H1 (cell line): Measurements from ENCODE around the gene TNS3. TPM values are rescaled to one million over a fixed set of nuclear protein-coding genes. Genes with fewer than 3 reads are reported as not detected.
"Not testable (repeated sequence)": the region's sequence is repeated elsewhere in the genome, so short reads cannot be mapped to it uniquely, and the experiment has no call there.

Experiments used
- CTCF ChIA-PET: fragments of 300-600 bp; sonication (Branson Sonifier 250); formaldehyde crosslinking; loops from one replicate; lab custom pipeline; 2021; ENCODE audit not compliant: partially characterized antibody; lab: Charles Lee
- POLR2A ChIA-PET: fragments of 300-600 bp; sonication (Branson Sonifier 250); formaldehyde crosslinking; loops from one replicate; lab custom pipeline; 2021; ENCODE audit warnings: inconsistent platforms; ENCODE audit not compliant: partially characterized antibody; lab: Charles Lee
- DNase-seq, 2 experiments: peaks; one replicate each; pipeline versions ENCODE4 v3.0.0 to v3.0.0-alpha.2; 2010 to 2022; ENCODE audit warnings: low spot score in 2 of 2, low read depth in 1 of 2, mixed read lengths in 1 of 2
- FAIRE-seq: peaks from 2 replicates; lab custom pipeline; 2011; peaks lifted over from hg19 to GRCh38; lab: Jason Lieb, UNC
- H2AFZ ChIP-seq: 2 replicates; pipeline ENCODE4 v1.8.1; 2012; ENCODE audit warnings: low read length, inconsistent platforms
- H2AK5ac ChIP-seq: 2 replicates; pipeline ENCODE4 v1.6.1; 2013; ENCODE audit warnings: low read depth, low read length
- H2BK120ac ChIP-seq: replicated peaks from 2 replicates; pipeline ENCODE3; 2013; ENCODE audit warnings: low read depth, low read length, inconsistent platforms
- H2BK12ac ChIP-seq: 2 replicates; pipeline ENCODE4 v1.6.1; 2013; ENCODE audit warnings: low read depth, low read length
- H2BK15ac ChIP-seq: 2 replicates; pipeline ENCODE4 v1.6.1; 2013; ENCODE audit warnings: low read length
- H2BK20ac ChIP-seq: 2 replicates; pipeline ENCODE4 v1.6.1; 2013; ENCODE audit warnings: low read length
- H2BK5ac ChIP-seq: 2 replicates; pipeline ENCODE4 v1.6.1; 2013; ENCODE audit warnings: low read depth, low read length
- H3K14ac ChIP-seq: 2 replicates; pipeline ENCODE4 v1.6.1; 2013; ENCODE audit warnings: inconsistent platforms; ENCODE audit not compliant: insufficient read length
- H3K18ac ChIP-seq: 2 replicates; pipeline ENCODE4 v1.6.1; 2013; ENCODE audit warnings: low read length; ENCODE audit errors: extremely low read depth
- H3K23ac ChIP-seq: 2 replicates; pipeline ENCODE4 v1.6.1; 2013; ENCODE audit warnings: inconsistent platforms; ENCODE audit not compliant: insufficient read length
- H3K23me2 ChIP-seq: 2 replicates; pipeline ENCODE4 v1.6.1; 2013; ENCODE audit warnings: low read depth, low read length
- H3K27ac ChIP-seq: 2 replicates; pipeline ENCODE4 v1.6.1; 2011; ENCODE audit warnings: low read depth, low read length, inconsistent platforms
- H3K27me3 ChIP-seq, 4 experiments: replicated peaks in 1 of 4; 1 replicate in 1 of 4; 2 replicates in 3 of 4; pipeline versions ENCODE4 v1.6.1 to v1.8.1; 2011 to 2013; ENCODE audit warnings: low read length in 3 of 4, mild to moderate bottlenecking in 3 of 4, inconsistent platforms in 2 of 4, mixed read lengths in 2 of 4, moderate library complexity in 1 of 4; ENCODE audit not compliant: control insufficient read depth in 3 of 4, insufficient read depth in 3 of 4; ENCODE audit errors: extremely low read depth in 1 of 4
- H3K36me3 ChIP-seq, 4 experiments: 2 replicates each; pipeline versions ENCODE4 v1.6.1 to v1.8.1; 2011 to 2013; ENCODE audit warnings: mild to moderate bottlenecking in 4 of 4, low read length in 3 of 4, moderate library complexity in 2 of 4, control low read depth in 1 of 4, inconsistent platforms in 1 of 4; ENCODE audit not compliant: insufficient read depth in 4 of 4, control insufficient read depth in 2 of 4
- H3K4ac ChIP-seq: replicated peaks from 2 replicates; pipeline ENCODE3; 2013; ENCODE audit warnings: low read length, low read depth, mixed read lengths, inconsistent platforms; ENCODE audit not compliant: insufficient read length
- H3K4me1 ChIP-seq, 4 experiments: replicated peaks in 1 of 4; 1 replicate in 1 of 4; 2 replicates in 3 of 4; pipeline versions ENCODE4 v1.6.1 to v1.8.1; 2011 to 2013; ENCODE audit warnings: low read length in 3 of 4, inconsistent platforms in 2 of 4, mixed read lengths in 1 of 4; ENCODE audit not compliant: insufficient read depth in 4 of 4, control insufficient read depth in 3 of 4
- H3K4me2 ChIP-seq, 2 experiments: 2 replicates each; pipeline versions ENCODE4 v1.6.1 to v1.8.1; 2011 to 2013; ENCODE audit warnings: low read depth in 2 of 2, low read length in 2 of 2, control low read depth in 1 of 2, inconsistent platforms in 1 of 2, mild to moderate bottlenecking in 1 of 2; ENCODE audit not compliant: insufficient read depth in 1 of 2
- H3K4me3 ChIP-seq, 4 experiments: fragments of 200-600, 300-600 bp in 1 of 4; sonication (generic), shearing (Covaris generic), sonication (Bioruptor Twin) in 1 of 4; 2 replicates each; pipeline versions ENCODE4 v1.5.1 to v1.8.1; 2011 to 2016; ENCODE audit warnings: low read length in 4 of 4, low read depth in 3 of 4, control low read depth in 2 of 4, inconsistent platforms in 2 of 4, mild to moderate bottlenecking in 2 of 4, mixed read lengths in 1 of 4, moderate library complexity in 1 of 4; ENCODE audit not compliant: insufficient read depth in 2 of 4; ENCODE audit errors: extremely low read depth in 1 of 4
- H3K56ac ChIP-seq: replicated peaks from 2 replicates; pipeline ENCODE3; 2013; ENCODE audit warnings: low read depth, mild to moderate bottlenecking, mixed read lengths, low read length, inconsistent platforms; ENCODE audit not compliant: insufficient read length
- H3K79me1 ChIP-seq: 2 replicates; pipeline ENCODE4 v1.6.1; 2013; ENCODE audit warnings: low read depth, low read length, control low read depth
- H3K79me2 ChIP-seq, 2 experiments: 2 replicates each; pipeline versions ENCODE4 v1.6.1 to v1.8.1; 2012 to 2013; ENCODE audit warnings: low read length in 2 of 2, mild to moderate bottlenecking in 2 of 2, inconsistent platforms in 1 of 2; ENCODE audit not compliant: insufficient read depth in 2 of 2, control insufficient read depth in 1 of 2
- H3K9ac ChIP-seq, 4 experiments: replicated peaks in 1 of 4; 1 replicate in 1 of 4; 2 replicates in 3 of 4; pipeline versions ENCODE4 v1.6.1 to v1.8.1; 2011 to 2013; ENCODE audit warnings: low read depth in 3 of 4, low read length in 3 of 4, control low read depth in 2 of 4, mild to moderate bottlenecking in 2 of 4, moderate library complexity in 2 of 4, inconsistent platforms in 1 of 4; ENCODE audit errors: extremely low read depth in 1 of 4
- H3K9me3 ChIP-seq, 2 experiments: 2 replicates each; pipeline versions ENCODE4 v1.6.1 to v1.8.1; 2012 to 2013; ENCODE audit warnings: mild to moderate bottlenecking in 2 of 2, moderate library complexity in 2 of 2, control low read depth in 1 of 2, inconsistent platforms in 1 of 2, low read depth in 1 of 2, low read length in 1 of 2, mixed read lengths in 1 of 2; ENCODE audit not compliant: insufficient read depth in 2 of 2
- H4K20me1 ChIP-seq, 2 experiments: replicated peaks in 1 of 2; 2 replicates each; pipeline versions ENCODE3 to v1.8.1; 2011 to 2013; ENCODE audit warnings: inconsistent platforms in 2 of 2, low read length in 2 of 2, mild to moderate bottlenecking in 1 of 2; ENCODE audit not compliant: insufficient read depth in 2 of 2, control insufficient read depth in 1 of 2
- H4K5ac ChIP-seq: 2 replicates; pipeline ENCODE4 v1.6.1; 2013; ENCODE audit warnings: low read length, low read depth, mixed read lengths, inconsistent platforms; ENCODE audit not compliant: insufficient read length
- H4K8ac ChIP-seq: 2 replicates; pipeline ENCODE4 v1.8.0; 2013; ENCODE audit warnings: mild to moderate bottlenecking, moderate library complexity, low read length, inconsistent platforms; ENCODE audit not compliant: insufficient read depth; ENCODE audit errors: extremely low read depth
- H4K91ac ChIP-seq: replicated peaks from 2 replicates; pipeline ENCODE3; 2013; ENCODE audit warnings: low read length, mixed read lengths, inconsistent platforms; ENCODE audit not compliant: insufficient read length
- WGBS, 2 experiments: shearing (Covaris generic) in 1 of 2; methylation state at CpG; one replicate each; pipeline versions ENCODE4 v1.1.6 to v1.1.7; 2013 to 2015; ENCODE audit warnings: low lambda C conversion rate in 2 of 2, mixed read lengths in 2 of 2, inconsistent platforms in 1 of 2, low coverage in 1 of 2, missing lambda C conversion rate in 1 of 2; ENCODE audit not compliant: insufficient replicate concordance in 2 of 2, insufficient coverage in 1 of 2, insufficient read length in 1 of 2; ENCODE audit errors: extremely low coverage in 1 of 2, missing lambda C conversion rate in 1 of 2; 5-methylcytosine and 5-hydroxymethylcytosine counted together
- polyA plus RNA-seq, 7 experiments: library from polyadenylated mRNA; depleted of rRNA in 3 of 7; stranded (reverse) in 5 of 7; unstranded in 2 of 7; fragments of >200 nt in 5 of 7; fragments of 200-250 nt in 2 of 7; gene quantifications; 1 replicate in 5 of 7; 2 replicates in 1 of 7; 4 replicates in 1 of 7; pipeline versions ENCODE4 v1.2.1 to v1.2.3, GENCODE V29; 2011 to 2013; ENCODE audit warnings: missing spikeins in 2 of 7, mixed read lengths in 2 of 7
- total RNA-seq: library from RNA; stranded (reverse); fragmentation: NEBNext Ultra II Directional; extraction: Animal tissue kit (Norgen Biotek cat#: 25700); gene quantifications from 2 replicates; pipeline ENCODE4 v1.2.1, GENCODE V29; 2021

Gene TNS3
- total and polyA plus RNA-seq, 2 of the 8 experiments (the other 6 are each of a cell fraction or from before 2014, with no cell fraction given), result 11.9 to 24.2 TPM

DNA sequence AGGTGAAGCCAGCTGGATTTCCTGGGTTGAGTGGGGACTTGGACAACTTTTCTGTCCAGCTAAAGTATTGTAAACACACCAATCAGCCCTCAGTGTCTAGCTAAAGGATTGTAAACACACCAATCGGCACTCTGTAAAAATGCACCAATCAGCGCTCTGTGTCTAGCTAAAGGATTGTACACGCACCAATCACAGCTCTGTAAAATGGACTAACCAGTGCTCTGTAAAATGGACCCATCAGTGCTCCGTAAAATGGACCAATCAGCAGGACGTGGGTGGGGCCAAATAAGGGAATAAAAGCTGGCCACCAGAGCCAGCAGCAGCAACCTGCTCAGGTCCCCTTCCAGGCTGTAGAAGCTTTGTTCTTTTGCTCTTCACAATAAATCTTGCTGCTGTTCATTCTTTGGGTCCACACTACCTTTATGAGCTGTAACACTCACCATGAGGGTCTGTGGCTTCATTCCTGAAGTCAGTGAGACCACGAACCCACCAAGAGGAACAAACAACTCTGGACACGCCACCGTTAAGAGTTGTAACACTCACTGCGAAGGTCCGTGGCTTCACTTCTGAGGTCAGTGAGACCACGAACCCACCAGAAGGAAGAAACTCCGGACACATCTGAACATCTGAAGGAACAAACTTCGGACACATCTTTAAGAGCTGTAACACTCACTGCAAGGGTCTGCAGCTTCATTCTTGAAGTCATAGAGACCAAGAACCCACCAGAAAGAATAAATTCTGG, 21.8 kb upstream of the TNS3 start:
- H3K79me1 ChIP-seq, H4K20me1 ChIP-seq, H2BK20ac ChIP-seq, FAIRE-seq, H4K91ac ChIP-seq, H3K4me2 ChIP-seq, H3K4me3 ChIP-seq, H3K27me3 ChIP-seq, H4K5ac ChIP-seq, POLR2A ChIA-PET, CTCF ChIA-PET, H2AK5ac ChIP-seq, H3K4me1 ChIP-seq, H2BK15ac ChIP-seq, H3K27ac ChIP-seq, DNase-seq, H3K23me2 ChIP-seq, H3K18ac ChIP-seq, H4K8ac ChIP-seq, H3K4ac ChIP-seq, H3K56ac ChIP-seq, H3K23ac ChIP-seq, H2BK5ac ChIP-seq, H3K9ac ChIP-seq, H2BK120ac ChIP-seq, H3K36me3 ChIP-seq, H2BK12ac ChIP-seq, H3K14ac ChIP-seq, H3K9me3 ChIP-seq, H3K79me2 ChIP-seq, H2AFZ ChIP-seq: not testable (repeated sequence)
- WGBS, 2 experiments, result 95% methylated on average over 13 of the region's 13 CpGs; no CpG with 5 or more reads in 1 of the 2 experiments
